Gastroesophageal sphincter (tissue), 4 donors: ENCODE measurements around the gene GNG3. TPM values are rescaled to one million over a fixed set of nuclear protein-coding genes. Genes with fewer than 3 reads are reported as not detected.
A peak's percentile ranks its signal among the peaks of the same experiment; 100 is the strongest.

Source experiments
- ATAC-seq: fragments of 150-250 bp; one replicate; pipeline ENCODE4 v1.9.1; 2016; ENCODE audit warnings: mild to moderate bottlenecking, moderate library complexity
- H3K27ac ChIP-seq, 4 donors: fragments of 200-600 bp; sonication (generic) in 3 of 4; 1 replicate in 3 of 4; 2 replicates in 1 of 4; pipeline ENCODE4 v1.5.1; 2016 to 2019
- H3K27me3 ChIP-seq: fragments of 200-600 bp; sonication (generic); one replicate; pipeline ENCODE4 v1.5.1; 2019
- H3K36me3 ChIP-seq, 2 donors: fragments of 200-600 bp; sonication (generic); one replicate each; pipeline ENCODE4 v1.5.1; 2019; ENCODE audit warnings: control low read depth in 1 of 2
- H3K4me1 ChIP-seq, 3 donors: fragments of 200-600 bp; sonication (generic); 1 replicate in 2 of 3; 2 replicates in 1 of 3; pipeline ENCODE4 v1.5.1; 2016 to 2019; ENCODE audit warnings: control low read depth in 2 of 3
- H3K4me3 ChIP-seq, 2 donors: fragments of 200-600 bp; sonication (generic); one replicate each; pipeline ENCODE4 v1.5.1; 2019; ENCODE audit warnings: mild to moderate bottlenecking in 1 of 2, moderate library complexity in 1 of 2
- H3K9me3 ChIP-seq, 3 donors: fragments of 200-600 bp; sonication (generic); one replicate each; pipeline ENCODE4 v1.5.1; 2017 to 2019; ENCODE audit warnings: control low read depth in 2 of 3
- EP300 ChIP-seq: sonication (generic); formaldehyde crosslinking; IDR thresholded peaks from one replicate; pipeline ENCODE4 v1.6.1; 2017; ENCODE audit warnings: antibody characterized with exemption, mild to moderate bottlenecking
- POLR2A ChIP-seq, 2 donors: fragments of 450-650 bp; IDR thresholded peaks; one replicate each; pipeline ENCODE4 v1.6.1; 2017; ENCODE audit warnings: antibody characterized with exemption in 2 of 2, mild to moderate bottlenecking in 2 of 2, moderate library complexity in 1 of 2
- POLR2AphosphoS5 ChIP-seq: sonication (generic); formaldehyde crosslinking; IDR thresholded peaks from one replicate; pipeline ENCODE4 v1.6.1; 2017; ENCODE audit warnings: antibody characterized with exemption
- WGBS, 2 donors: methylation state at CpG; one replicate each; pipeline ENCODE4 v1.1.5; 2018; ENCODE audit warnings: low coverage in 1 of 2; 5-methylcytosine and 5-hydroxymethylcytosine counted together
- total RNA-seq, 4 donors: library from RNA; depleted of rRNA; stranded (reverse); fragments of >200 nt; gene quantifications; one replicate each; pipeline ENCODE4 v1.1.0, GENCODE V29; 2016
- TF ChIP-seq, protein P1 (sequence below), 4 experiments: fragments of 200-600 bp in 2 of 4; fragments of 450-650 bp in 2 of 4; sonication (generic) in 1 of 4; IDR thresholded peaks; one replicate each; pipeline ENCODE4 v1.5.1; 2017 to 2019; ENCODE audit warnings: antibody characterized with exemption in 4 of 4, mild to moderate bottlenecking in 2 of 4, moderate library complexity in 2 of 4

GNG3 gene
- total RNA-seq, result not detected

GRCh38 chr11:62707277-62707861 is at the start of gene GNG3, which contains the start of gene BSCL2:
TSS of gene GNG3 (plus strand) at chr11:62707676. CDS start at chr11:62708296, 620 bp downstream.
TSS of gene BSCL2 (minus strand) at chr11:62707424. CDS start at chr11:62707195, 229 bp downstream.
- no peaks in the 10 kb centered on the region for H3K9me3 ChIP-seq
- H3K4me3 ChIP-seq, result peak within 1 kb of the TSS; percentile 27 to 68
- WGBS, 2 donors, result 100% methylated on average over 1 of the region's 10 CpGs
- H3K36me3 ChIP-seq, result peaks cover 0 to 27% of the 10 kb centered on the region in 2 donors
- no peak for ATAC-seq
- TF ChIP-seq POLR2A (IDR thresholded peaks at IDR 0.05), result no peak
- TF ChIP-seq EP300, result no peak
- no peak for TF ChIP-seq POLR2AphosphoS5
- TF ChIP-seq, protein P1, sequence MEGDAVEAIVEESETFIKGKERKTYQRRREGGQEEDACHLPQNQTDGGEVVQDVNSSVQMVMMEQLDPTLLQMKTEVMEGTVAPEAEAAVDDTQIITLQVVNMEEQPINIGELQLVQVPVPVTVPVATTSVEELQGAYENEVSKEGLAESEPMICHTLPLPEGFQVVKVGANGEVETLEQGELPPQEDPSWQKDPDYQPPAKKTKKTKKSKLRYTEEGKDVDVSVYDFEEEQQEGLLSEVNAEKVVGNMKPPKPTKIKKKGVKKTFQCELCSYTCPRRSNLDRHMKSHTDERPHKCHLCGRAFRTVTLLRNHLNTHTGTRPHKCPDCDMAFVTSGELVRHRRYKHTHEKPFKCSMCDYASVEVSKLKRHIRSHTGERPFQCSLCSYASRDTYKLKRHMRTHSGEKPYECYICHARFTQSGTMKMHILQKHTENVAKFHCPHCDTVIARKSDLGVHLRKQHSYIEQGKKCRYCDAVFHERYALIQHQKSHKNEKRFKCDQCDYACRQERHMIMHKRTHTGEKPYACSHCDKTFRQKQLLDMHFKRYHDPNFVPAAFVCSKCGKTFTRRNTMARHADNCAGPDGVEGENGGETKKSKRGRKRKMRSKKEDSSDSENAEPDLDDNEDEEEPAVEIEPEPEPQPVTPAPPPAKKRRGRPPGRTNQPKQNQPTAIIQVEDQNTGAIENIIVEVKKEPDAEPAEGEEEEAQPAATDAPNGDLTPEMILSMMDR (IDR thresholded peaks at IDR 0.05), result no peak
- peak within 1 kb of the TSS; percentile 34 to 95 (median 94) for H3K27ac ChIP-seq
- H3K4me1 ChIP-seq, result peaks cover 0 to 50% (median 29%) of the 10 kb centered on the region in 3 donors
- no peaks in the 10 kb centered on the region for H3K27me3 ChIP-seq

DNA sequence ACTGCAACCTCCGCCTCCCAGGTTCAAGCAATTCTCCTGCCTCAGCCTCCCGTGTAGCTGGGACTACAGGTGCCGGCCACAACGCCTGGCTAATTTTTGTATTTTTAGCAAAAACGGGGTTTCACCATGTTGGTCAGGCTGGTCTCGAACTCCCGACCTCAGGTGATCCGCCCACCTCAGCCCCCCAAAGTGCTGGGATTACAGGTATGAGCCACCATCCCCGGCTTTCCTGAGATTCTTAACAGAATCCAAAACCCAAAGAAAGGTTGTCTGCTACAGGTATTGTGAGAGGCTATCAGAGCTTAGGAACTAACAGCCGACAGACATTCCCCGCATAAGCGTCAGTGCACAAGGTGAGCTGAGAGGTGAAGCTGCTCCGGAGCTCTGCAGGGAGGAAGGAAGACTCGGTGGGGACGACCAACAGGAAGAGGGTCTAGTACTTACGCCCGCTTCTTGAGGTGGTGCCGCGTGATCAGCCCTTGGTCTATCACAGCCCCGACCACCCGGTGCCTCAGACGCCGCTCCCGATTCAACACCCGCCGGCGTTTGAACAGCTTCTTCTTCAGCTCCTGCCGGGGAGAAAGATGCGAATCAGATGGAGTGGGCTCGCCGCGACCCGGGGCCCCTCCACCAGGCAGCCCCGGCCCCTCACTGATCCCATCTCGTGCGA is 42.9 kb upstream of the GNG3 start:
- Histone ChIP-seq H3K27ac (peak overlapping the region; percentile 77 to 96 (median 94)), H3K9me3 (no peaks in the 10 kb centered on the region), H3K27me3 (no peaks in the 10 kb centered on the region), H3K4me1 (peaks cover 5 to 49% (median 19%) of the 10 kb centered on the region in 3 donors), H3K4me3 (peak overlapping the region; percentile 71 to 87), H3K36me3 (peaks cover 0 to 29% of the 10 kb centered on the region in 2 donors)
- no peak for TF ChIP-seq POLR2A (IDR thresholded peaks at IDR 0.05)
- TF ChIP-seq, protein P1 (IDR thresholded peaks at IDR 0.05), result no peak
- no peak for TF ChIP-seq POLR2AphosphoS5
- TF ChIP-seq EP300, result no peak
- 6 to 17% methylated on average over 3 to 8 of the region's 36 CpGs for WGBS, 2 donors
- peak; percentile 47 for ATAC-seq

GRCh38 chr11:62665075-62665598 is 42.3 kb upstream of the GNG3 start, which contains the start of the genes C11orf98 and CSKMT:
TSS of gene C11orf98 (minus strand) at chr11:62665210. CDS start at chr11:62665169, 41 bp downstream.
TSS of gene CSKMT (plus strand) at chr11:62665312. CDS start at chr11:62665880, 568 bp downstream.
- TF ChIP-seq POLR2A (IDR thresholded peaks at IDR 0.05) (peak; percentile 98 to 99), EP300 (no peak), POLR2AphosphoS5 (peak; percentile 100)
- TF ChIP-seq, protein P1 (IDR thresholded peaks at IDR 0.05), result no peak
- Histone ChIP-seq H3K4me3 (peak within 1 kb of the TSS; percentile 71 to 87), H3K9me3 (no peaks in the 10 kb centered on the region), H3K27me3 (no peaks in the 10 kb centered on the region), H3K27ac (peak within 1 kb of the TSS; percentile 77 to 96 (median 94)), H3K36me3 (peaks cover 0 to 29% of the 10 kb centered on the region in 2 donors), H3K4me1 (peaks cover 5 to 55% (median 19%) of the 10 kb centered on the region in 3 donors)
- 0% methylated on average over 4 of the region's 47 CpGs; no CpG with 5 or more reads in 1 of the 2 donors for WGBS, 2 donors
- peak; percentile 98 for ATAC-seq

DNA sequence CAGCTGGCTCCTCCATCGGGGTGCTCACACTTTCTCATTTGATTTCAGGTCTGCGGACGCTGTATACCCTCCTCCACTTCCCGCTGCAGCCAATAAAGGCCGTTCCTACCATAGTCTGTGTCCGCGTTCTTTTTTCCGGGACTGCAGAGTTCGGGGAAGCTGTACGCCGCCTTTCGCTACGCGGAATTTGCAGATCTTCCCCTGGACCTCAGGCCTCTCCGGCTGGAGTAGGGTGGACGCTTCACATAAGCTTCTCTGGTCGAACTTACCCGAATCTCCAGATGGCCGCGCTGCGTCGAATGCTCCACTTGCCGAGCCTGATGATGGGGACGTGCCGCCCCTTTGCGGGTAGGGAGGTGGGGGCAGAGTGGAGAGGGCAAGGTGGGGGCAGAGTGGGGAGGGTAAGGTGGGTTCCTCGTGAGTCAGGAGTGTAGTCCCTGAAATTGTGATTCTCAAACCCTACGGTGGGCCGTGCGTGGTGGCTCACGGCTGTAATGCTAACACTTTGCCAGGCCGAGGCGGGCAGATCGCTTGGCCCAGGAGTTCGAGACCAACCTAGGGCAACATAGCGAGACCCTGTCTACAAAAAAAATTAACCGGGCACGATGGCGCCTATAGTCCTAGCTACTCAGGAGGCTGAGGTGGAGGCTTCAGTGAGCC is 41.7 kb upstream of the GNG3 start:
- Histone ChIP-seq H3K27ac (peak overlapping the region; percentile 65 to 96 (median 94)), H3K36me3 (peaks cover 0 to 29% of the 10 kb centered on the region in 2 donors), H3K4me3 (peak overlapping the region; percentile 71 to 87), H3K9me3 (no peaks in the 10 kb centered on the region), H3K27me3 (no peaks in the 10 kb centered on the region), H3K4me1 (peaks cover 5 to 61% (median 22%) of the 10 kb centered on the region in 3 donors)
- TF ChIP-seq EP300, result no peak
- no peak for TF ChIP-seq POLR2AphosphoS5
- TF ChIP-seq, protein P1 (IDR thresholded peaks at IDR 0.05), result no peak
- no peak for TF ChIP-seq POLR2A (IDR thresholded peaks at IDR 0.05)
- ATAC-seq, result peak; percentile 39
- WGBS, 2 donors, result no CpG with 5 or more reads among the region's 39 CpGs
